K562 (cell line): ENCODE results near the gene TNNT2.

Source experiments
- ATF2 ChIP-seq: sonication (generic); formaldehyde crosslinking; IDR thresholded peaks from 2 replicates; pipeline ENCODE4 v1.8.1; 2022; ENCODE audit warnings: missing genetic modification reagents
- ATF7 ChIP-seq: fragments of 450-650 bp; IDR thresholded peaks from 2 replicates; pipeline ENCODE4 v1.7.1; 2014; ENCODE audit warnings: mild to moderate bottlenecking, moderate library complexity
- CTCF ChIP-seq, 3 experiments: IDR thresholded peaks in 2 of 3; conservative IDR thresholded peaks in 1 of 3; 2 replicates each; pipeline ENCODE4 v1.5.1; 2011 to 2012; ENCODE audit warnings: low read length in 3 of 3, mild to moderate bottlenecking in 3 of 3, control low read depth in 2 of 3, improper control_type of control experiment in 1 of 3, inconsistent platforms in 1 of 3, low read depth in 1 of 3, mixed read lengths in 1 of 3, moderate library complexity in 1 of 3; ENCODE audit not compliant: insufficient read depth in 2 of 3
- EP300 ChIP-seq: IDR thresholded peaks from 2 replicates; pipeline ENCODE4 v1.6.1; 2012; ENCODE audit warnings: low read length, improper control_type of control experiment
- HDAC2 ChIP-seq: fragments of 450-650 bp; IDR thresholded peaks from 2 replicates; pipeline ENCODE4 v1.6.1; 2016; ENCODE audit warnings: mild to moderate bottlenecking
- HDGF ChIP-seq: fragments of 450-650 bp; IDR thresholded peaks from 2 replicates; pipeline ENCODE4 v1.6.1; 2016
- KAT7 ChIP-seq: sonication (generic); formaldehyde crosslinking; IDR thresholded peaks from 2 replicates; pipeline ENCODE4 v1.8.0; 2022; ENCODE audit warnings: missing genetic modification reagents, mild to moderate bottlenecking, borderline replicate concordance
- POLR2AphosphoS5 ChIP-seq: IDR thresholded peaks from 2 replicates; pipeline ENCODE4 v1.6.1; 2011; ENCODE audit warnings: mild to moderate bottlenecking, low read depth, low read length, moderate library complexity; ENCODE audit not compliant: control insufficient read depth, insufficient read depth
- SETDB1 ChIP-seq: IDR thresholded peaks from one replicate; pipeline ENCODE4 v1.6.1; 2012; ENCODE audit warnings: low read length, control low read depth, inconsistent platforms
- SIN3A ChIP-seq, 2 experiments: fragments of 150-350 bp in 1 of 2; IDR thresholded peaks; 2 replicates each; pipeline ENCODE4 v1.6.1; 2011 to 2016; ENCODE audit warnings: borderline replicate concordance in 2 of 2, low read depth in 2 of 2, low read length in 2 of 2, mild to moderate bottlenecking in 2 of 2, moderate library complexity in 2 of 2; ENCODE audit not compliant: control insufficient read depth in 1 of 2
- U2AF2 ChIP-seq: fragments of 200-400 bp; formaldehyde crosslinking; optimal IDR thresholded peaks from 2 replicates; pipeline ENCODE3; 2017; ENCODE audit warnings: low read depth, mild to moderate bottlenecking, low read length
- YY1 ChIP-seq, 3 experiments: IDR thresholded peaks; 2 replicates each; pipeline ENCODE4 v1.6.1; 2011; ENCODE audit warnings: low read length in 2 of 3, mild to moderate bottlenecking in 2 of 3, moderate library complexity in 2 of 3, borderline replicate concordance in 1 of 3, control low read depth in 1 of 3, low read depth in 1 of 3; ENCODE audit not compliant: insufficient read depth in 3 of 3, insufficient replicate concordance in 2 of 3, control insufficient read depth in 1 of 3, insufficient read length in 1 of 3; ENCODE audit errors: extremely low read depth in 1 of 3
- ZHX1 ChIP-seq: fragments of 150-350 bp; conservative IDR thresholded peaks from 2 replicates; pipeline ENCODE4 v1.6.1; 2014; ENCODE audit warnings: low read length

- TF ChIP-seq ATF7 = no peak
- no peak for TF ChIP-seq ATF2 (CRISPR knock-in tag)
- TF ChIP-seq CTCF (IDR thresholded peaks at IDR 0.05 in 2 of 3, conservative IDR thresholded peaks at IDR 0.05 in 1 of 3; ENCODE audit: insufficient read depth in 2 of 3, low read depth in 1 of 3, low read length in 3 of 3) = no peak
- no peak for TF ChIP-seq HDAC2
- TF ChIP-seq SIN3A (IDR thresholded peaks at IDR 0.05; ENCODE audit: borderline replicate concordance in 2 of 2, control insufficient read depth in 1 of 2, low read depth in 2 of 2, low read length in 2 of 2) = no peak
- no peak for TF ChIP-seq ZHX1
- no peak for TF ChIP-seq SETDB1
- no peak for TF ChIP-seq YY1 (IDR thresholded peaks at IDR 0.05; ENCODE audit: borderline replicate concordance in 1 of 3, control insufficient read depth in 1 of 3, extremely low read depth in 1 of 3, insufficient read depth in 3 of 3, insufficient read length in 1 of 3, insufficient replicate concordance in 2 of 3, low read depth in 1 of 3, low read length in 2 of 3)
- TF ChIP-seq KAT7 (CRISPR knock-in tag) = no peak
- no peak for TF ChIP-seq POLR2AphosphoS5
- TF ChIP-seq U2AF2 = no peak
- no peak for TF ChIP-seq EP300
- no peak for TF ChIP-seq HDGF
Measured at GRCh38 chr1:201326710-201327109, 50.8 kb downstream of the TNNT2 start.
